ENCODE results near the gene PDE1A. TPM values are rescaled to one million over a fixed set of nuclear protein-coding genes. Genes with fewer than 3 reads are reported as not detected.
"Not testable (repeated sequence)": the region's sequence is repeated elsewhere in the genome, so short reads cannot be mapped to it uniquely, and the experiment has no call there.

The PDE1A gene
- total and polyA plus RNA-seq, 2 experiments from 2014 or later: 1.0 to 4.7 TPM

- WGBS (ENCODE audit: low lambda C conversion rate, missing lambda C conversion rate): 82% methylated on average over 2 of the region's 2 CpGs
- no peak overlapping the region for H3K4me3 ChIP-seq
- no peak for DNase-seq (ENCODE audit: low spot score)
Observed at GRCh38 chr2:182404092-182404491, 22.7 kb downstream of the PDE1A start.

GRCh38 chr2:182393270-182393760 is 33.5 kb downstream of the PDE1A start:
- no peak for TF ChIP-seq EZH2 (IDR thresholded peaks at IDR 0.05; ENCODE audit: borderline replicate concordance)
- no peak for TF ChIP-seq EZH2phosphoT487 (IDR thresholded peaks at IDR 0.05; ENCODE audit: low read depth, severe bottlenecking, unreplicated experiment)
- TF ChIP-seq CTCF (IDR thresholded peaks at IDR 0.05; ENCODE audit: poor library complexity): no peak

More at GRCh38 chr2:182404092-182404491, 22.7 kb downstream of the PDE1A start:
- TF ChIP-seq CTCF (IDR thresholded peaks at IDR 0.05; ENCODE audit: poor library complexity) (no peak), EZH2phosphoT487 (IDR thresholded peaks at IDR 0.05; ENCODE audit: low read depth, severe bottlenecking, unreplicated experiment) (no peak), EZH2 (IDR thresholded peaks at IDR 0.05; ENCODE audit: borderline replicate concordance) (no peak)
- no peaks in the 10 kb centered on the region for H3K27me3 ChIP-seq
- H2AFZ ChIP-seq: no peak overlapping the region
- no peaks in the 10 kb centered on the region for H3K4me1 ChIP-seq (ENCODE audit: insufficient read depth)
- no peaks in the 10 kb centered on the region for H3K9me2 ChIP-seq (replicated peaks; ENCODE audit: insufficient read depth)
- no peaks in the 10 kb centered on the region for H4K20me1 ChIP-seq (ENCODE audit: insufficient read depth, poor library complexity, severe bottlenecking)
- H3K27ac ChIP-seq: no peak overlapping the region
- H3K4me2 ChIP-seq: no peak overlapping the region
- no peaks in the 10 kb centered on the region for H3K79me2 ChIP-seq
- H3K36me3 ChIP-seq (replicated peaks; ENCODE audit: insufficient read depth, low read depth): no peaks in the 10 kb centered on the region
- H3K9me3 ChIP-seq (ENCODE audit: low read depth): no peaks in the 10 kb centered on the region

GRCh38 chr2:182391443-182391842 is 35.4 kb downstream of the PDE1A start:
- Histone ChIP-seq H2AFZ (no peak overlapping the region), H3K27ac (no peak overlapping the region), H3K9me3 (ENCODE audit: low read depth) (no peaks in the 10 kb centered on the region), H3K27me3 (no peaks in the 10 kb centered on the region), H3K4me2 (no peak overlapping the region), H3K79me2 (no peaks in the 10 kb centered on the region), H3K4me3 (no peak overlapping the region), H3K9me2 (replicated peaks; ENCODE audit: insufficient read depth) (no peaks in the 10 kb centered on the region), H3K4me1 (ENCODE audit: insufficient read depth) (no peaks in the 10 kb centered on the region), H3K36me3 (replicated peaks; ENCODE audit: insufficient read depth, low read depth) (no peaks in the 10 kb centered on the region), H4K20me1 (ENCODE audit: insufficient read depth, poor library complexity, severe bottlenecking) (no peaks in the 10 kb centered on the region)
- 73% methylated on average over 2 of the region's 2 CpGs for WGBS (ENCODE audit: low lambda C conversion rate, missing lambda C conversion rate)
- no peak for TF ChIP-seq CTCF (IDR thresholded peaks at IDR 0.05; ENCODE audit: poor library complexity)
- no peak for TF ChIP-seq EZH2phosphoT487 (IDR thresholded peaks at IDR 0.05; ENCODE audit: low read depth, severe bottlenecking, unreplicated experiment)
- no peak for TF ChIP-seq EZH2 (IDR thresholded peaks at IDR 0.05; ENCODE audit: borderline replicate concordance)
- DNase-seq (ENCODE audit: low spot score): no peak

More at GRCh38 chr2:182393270-182393760, 33.5 kb downstream of the PDE1A start:
- H3K4me3 ChIP-seq: no peak overlapping the region
- no peak for DNase-seq (ENCODE audit: low spot score)
- no peaks in the 10 kb centered on the region for H3K27me3 ChIP-seq
- H3K4me2 ChIP-seq: no peak overlapping the region
- H3K27ac ChIP-seq: no peak overlapping the region
- no peaks in the 10 kb centered on the region for H3K9me2 ChIP-seq (replicated peaks; ENCODE audit: insufficient read depth)
- H4K20me1 ChIP-seq (ENCODE audit: insufficient read depth, poor library complexity, severe bottlenecking): no peaks in the 10 kb centered on the region
- H2AFZ ChIP-seq: no peak overlapping the region
- H3K36me3 ChIP-seq (replicated peaks; ENCODE audit: insufficient read depth, low read depth): no peaks in the 10 kb centered on the region
- no peaks in the 10 kb centered on the region for H3K4me1 ChIP-seq (ENCODE audit: insufficient read depth)
- 100% methylated on average over 1 of the region's 1 CpG for WGBS (ENCODE audit: low lambda C conversion rate, missing lambda C conversion rate)
- no peaks in the 10 kb centered on the region for H3K79me2 ChIP-seq
- no peaks in the 10 kb centered on the region for H3K9me3 ChIP-seq (ENCODE audit: low read depth)

- H3K36me3 ChIP-seq (replicated peaks; ENCODE audit: insufficient read depth, low read depth); H4K20me1 ChIP-seq (ENCODE audit: insufficient read depth, poor library complexity, severe bottlenecking); H3K4me1 ChIP-seq (ENCODE audit: insufficient read depth); H3K4me2 ChIP-seq; H3K9me3 ChIP-seq (ENCODE audit: low read depth); H2AFZ ChIP-seq; H3K79me2 ChIP-seq; H3K27ac ChIP-seq; H3K9me2 ChIP-seq (replicated peaks; ENCODE audit: insufficient read depth); H3K4me3 ChIP-seq; DNase-seq (ENCODE audit: low spot score); H3K27me3 ChIP-seq: not testable (repeated sequence)
- WGBS (ENCODE audit: low lambda C conversion rate, missing lambda C conversion rate): 97% methylated on average over 18 of the region's 42 CpGs
Observed at GRCh38 chr2:182386267-182386880, 40.5 kb downstream of the PDE1A start.
